DMS53 treated with DMSO at 0.1 percent for 48 hours (cell line): ENCODE measurements around the gene KDM2A.
"Not testable (repeated sequence)": the region's sequence is repeated elsewhere in the genome, so short reads cannot be mapped to it uniquely, and the experiment has no call there.

Experiments used
- DNase-seq: peaks from one replicate; lab custom pipeline; 2025; ENCODE audit not compliant: unreplicated experiment; lab: John Stamatoyannopoulos, UW

The KDM2A gene

GRCh38 chr11:67233584-67234190, 114.6 kb downstream of the KDM2A start:
- DNase-seq: no peak

GRCh38 chr11:67234571-67234970, 115.5 kb downstream of the KDM2A start:
- DNase-seq: not testable (repeated sequence)

- no peak for DNase-seq
These were observed 118.5 kb downstream of the KDM2A start for GRCh38 chr11:67237574-67237973.

- peak; percentile 34 for DNase-seq
These were observed 120.1 kb downstream of the KDM2A start for GRCh38 chr11:67238894-67239782.

- peak; percentile 99 for DNase-seq
These were observed 120.9 kb downstream of the KDM2A start for GRCh38 chr11:67239783-67240575.

GRCh38 chr11:67240576-67241389, 121.7 kb downstream of the KDM2A start:
- DNase-seq: peak; percentile 59

GRCh38 chr11:67242548-67242947, 123.5 kb downstream of the KDM2A start:
- no peak for DNase-seq

- DNase-seq: no peak
These were observed 124.0 kb downstream of the KDM2A start for GRCh38 chr11:67243051-67243450.

GRCh38 chr11:67245046-67245445, 126.0 kb downstream of the KDM2A start:
- DNase-seq: no peak

GRCh38 chr11:67247946-67248550, 129.0 kb downstream of the KDM2A start:
- DNase-seq: no peak

GRCh38 chr11:67248653-67249052, 129.6 kb downstream of the KDM2A start:
- no peak for DNase-seq

- no peak for DNase-seq
These were observed 131.3 kb downstream of the KDM2A start for GRCh38 chr11:67250059-67251043.

GRCh38 chr11:67251841-67252240, 132.8 kb downstream of the KDM2A start:
- DNase-seq: no peak

GRCh38 chr11:67252831-67253239, 133.8 kb downstream of the KDM2A start:
- DNase-seq: peak; percentile 17

GRCh38 chr11:67253872-67254624, 135.0 kb downstream of the KDM2A start:
- DNase-seq: no peak

- DNase-seq: no peak
These were observed 135.7 kb downstream of the KDM2A start for GRCh38 chr11:67254798-67255197.

GRCh38 chr11:67255353-67255752, 136.3 kb downstream of the KDM2A start:
- no peak for DNase-seq

GRCh38 chr11:67255864-67256263, 136.8 kb downstream of the KDM2A start:
- no peak for DNase-seq
